AG09319 (cell line): ENCODE results near the gene CEP126.

Source experiments
- DNase-seq: peaks from one replicate; pipeline ENCODE4 v3.0.0-alpha.2; 2010; ENCODE audit warnings: low read depth; ENCODE audit errors: extremely low read depth
- CTCF ChIP-seq: IDR thresholded peaks from 2 replicates; pipeline ENCODE4 v1.5.1; 2011; ENCODE audit warnings: low read depth, mild to moderate bottlenecking, inconsistent platforms, low read length, moderate library complexity

The CEP126 gene

DNA sequence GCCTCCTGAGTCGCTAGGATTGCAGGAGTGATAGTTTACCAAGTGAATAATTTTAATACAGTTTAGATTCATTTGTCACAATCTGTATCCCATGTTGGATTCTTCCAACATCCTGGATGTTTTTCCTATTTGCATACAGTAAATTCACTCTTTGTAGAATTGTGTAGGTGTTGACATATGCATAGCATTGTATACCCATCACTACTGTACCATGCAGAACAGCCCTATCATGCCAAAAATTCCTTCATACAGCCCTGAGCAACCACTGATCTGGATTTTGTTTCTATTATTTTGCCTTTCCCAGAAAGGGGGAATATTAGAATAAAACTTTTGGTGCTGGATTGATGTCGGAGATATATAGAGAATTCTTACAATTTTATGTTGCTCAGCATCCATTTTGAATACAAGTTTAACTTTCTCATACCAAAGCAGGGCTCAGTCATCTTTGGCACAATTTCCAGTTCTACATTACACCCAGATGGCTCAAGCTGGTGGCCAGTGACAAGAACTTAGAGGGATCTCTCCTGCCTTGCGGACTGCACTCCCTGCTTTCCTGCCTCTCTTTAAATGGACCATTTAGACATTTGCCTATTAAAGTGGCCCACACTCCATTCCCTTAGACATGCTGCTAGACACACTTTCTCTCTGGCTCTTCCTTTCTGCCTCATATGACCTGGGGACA lies 87.0 kb downstream of the CEP126 start:
- TF ChIP-seq CTCF, result no peak
- DNase-seq, result no peak

DNA sequence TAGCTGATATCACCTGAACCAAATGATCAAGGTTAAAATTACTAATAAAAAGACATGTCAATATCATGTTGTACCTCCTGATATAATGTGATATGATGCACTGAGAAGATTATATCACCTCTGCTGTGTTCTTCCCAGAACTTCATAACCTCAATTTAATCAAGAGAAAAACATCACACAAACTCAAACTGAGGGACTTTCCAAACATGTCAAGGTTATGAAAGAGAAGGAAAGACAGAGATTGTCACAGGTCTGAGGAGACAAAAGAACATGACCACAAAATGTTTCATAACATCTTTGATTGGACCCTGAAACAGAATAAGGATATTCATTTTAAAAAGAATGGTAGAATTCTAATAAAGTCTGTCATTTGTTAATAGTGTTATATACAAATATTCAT lies 89.4 kb downstream of the CEP126 start:
- TF ChIP-seq CTCF, result no peak
- DNase-seq, result no peak

DNA sequence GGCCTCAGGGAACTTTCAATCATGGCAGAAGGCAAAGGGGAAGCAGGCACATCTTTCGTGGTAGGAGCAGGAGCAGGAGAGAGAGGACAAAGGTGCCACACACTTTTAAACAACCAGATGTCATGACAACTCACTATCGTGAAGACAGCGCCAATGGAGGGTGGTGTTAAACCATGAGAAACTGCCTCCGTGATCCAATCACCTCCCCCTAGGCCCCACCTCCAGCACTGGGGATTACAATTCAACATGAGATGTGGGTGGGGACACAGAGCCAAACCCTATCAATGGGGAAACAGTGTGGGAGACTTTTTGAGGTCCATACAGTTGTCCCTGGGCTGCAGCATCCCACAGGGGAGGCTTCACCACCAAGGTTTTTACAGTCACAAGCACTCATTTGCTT lies 90.5 kb downstream of the CEP126 start:
- TF ChIP-seq CTCF, result no peak

DNA sequence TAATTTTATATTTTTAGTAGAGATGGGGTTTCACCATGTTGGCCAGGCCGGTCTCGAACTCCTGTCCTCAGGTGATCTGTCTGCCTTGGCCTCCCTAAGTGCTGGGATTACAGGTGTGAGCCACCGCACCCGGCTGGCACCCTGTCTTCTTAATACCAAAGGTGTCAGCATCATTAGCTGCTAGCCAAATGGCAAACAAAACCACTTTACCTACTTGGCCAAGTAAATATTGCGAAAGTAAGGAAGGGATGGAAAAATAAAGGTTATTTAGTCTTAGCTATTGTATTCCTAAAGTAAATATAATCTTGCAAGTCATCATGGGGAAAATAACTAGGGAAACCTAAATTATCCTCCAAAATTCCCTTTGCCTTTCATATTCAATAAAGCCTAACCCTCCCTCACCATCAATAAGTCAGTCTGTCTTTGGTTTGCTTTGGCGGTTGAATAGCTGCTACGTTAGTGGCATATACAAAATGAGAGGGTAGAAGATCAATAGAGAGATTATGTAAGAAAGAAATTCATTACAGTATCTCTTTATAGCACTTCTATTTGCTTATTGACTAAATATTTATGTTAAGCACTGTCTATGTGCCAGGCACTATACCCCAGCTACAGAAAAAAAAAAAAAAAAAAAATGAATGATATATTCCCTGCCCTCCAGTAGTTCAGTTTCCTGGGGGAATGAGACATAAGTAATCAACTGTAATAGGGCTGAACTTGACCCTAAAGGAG lies 92.2 kb downstream of the CEP126 start:
- TF ChIP-seq CTCF, result no peak

More for the DNA sequence above, 90.5 kb downstream of the CEP126 start:
- DNase-seq, result no peak

DNA sequence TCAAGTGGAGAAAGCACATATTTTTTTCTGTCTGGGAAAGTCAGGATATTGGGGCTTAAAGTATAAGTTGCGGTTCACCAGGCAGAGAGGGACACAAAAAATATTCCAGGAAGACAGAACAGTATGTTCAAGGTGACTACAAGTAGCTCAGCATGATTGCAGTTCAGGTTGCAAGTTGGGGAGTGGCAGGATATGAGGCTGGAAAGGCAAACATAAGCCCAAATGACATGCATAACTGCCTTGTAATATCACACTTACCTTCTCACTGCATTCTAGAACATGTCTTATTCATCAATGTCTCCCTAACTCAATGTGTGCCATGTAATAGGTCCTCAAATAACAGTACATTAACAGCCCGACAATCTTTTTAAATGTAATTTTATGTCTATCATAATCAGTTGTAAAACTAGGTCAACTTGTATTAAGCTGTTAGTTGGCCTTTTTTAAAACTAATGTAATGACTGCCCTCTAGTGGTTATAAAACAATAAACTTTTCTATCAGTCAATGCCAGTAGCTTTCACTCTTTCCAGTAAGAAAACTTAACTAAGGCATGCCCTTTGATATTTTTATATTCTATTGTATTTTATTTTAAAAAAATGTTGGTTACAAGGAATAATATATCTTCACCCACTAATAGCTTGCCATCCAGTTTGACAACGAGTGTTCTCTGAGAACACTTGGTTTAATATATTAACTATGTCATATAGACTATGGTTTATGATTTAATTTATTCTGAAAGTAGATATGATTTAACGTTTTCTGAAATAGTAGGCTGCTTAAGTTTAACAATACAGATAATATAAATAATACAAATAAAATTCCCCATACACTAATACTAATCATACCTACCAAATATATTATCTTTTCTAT lies 93.0 kb downstream of the CEP126 start:
- DNase-seq, result peak; percentile 20

More for the DNA sequence above, 92.2 kb downstream of the CEP126 start:
- no peak for DNase-seq

DNA sequence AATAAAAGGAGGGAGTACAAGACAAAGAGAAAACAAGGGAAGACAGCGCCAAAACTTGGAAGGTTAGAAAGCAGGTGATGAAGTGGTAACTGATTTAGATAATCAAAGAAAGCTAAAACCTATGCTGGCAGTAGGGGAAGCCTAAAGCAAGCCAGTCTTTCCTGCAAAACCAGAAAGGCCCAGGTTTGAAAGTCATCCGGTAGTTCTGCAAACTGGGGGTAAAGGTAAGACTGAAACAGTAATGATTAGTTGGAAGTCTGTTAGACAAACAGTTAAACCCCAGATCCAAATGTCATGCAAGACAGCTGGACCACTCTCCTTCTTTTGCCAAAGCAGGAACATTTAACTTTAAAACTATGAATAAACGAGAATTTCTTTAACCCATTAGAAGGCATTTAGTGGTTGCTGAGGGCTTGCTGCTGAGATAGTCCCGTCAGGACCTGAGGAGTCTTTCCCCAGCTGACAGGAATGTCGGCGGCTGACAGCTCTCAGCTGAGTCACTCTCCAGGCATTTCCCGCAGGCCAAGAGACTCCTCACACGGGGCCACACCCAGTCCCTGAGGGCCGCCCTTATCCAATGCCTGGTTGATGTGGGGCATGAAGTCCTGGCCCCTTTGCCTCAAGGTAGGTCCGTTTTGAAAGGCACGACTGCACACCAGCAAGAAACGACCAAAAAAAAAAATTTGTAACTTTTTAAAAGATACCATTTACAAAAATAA lies 96.1 kb downstream of the CEP126 start:
- peak; percentile 38 for DNase-seq

More for the DNA sequence above, 93.0 kb downstream of the CEP126 start:
- TF ChIP-seq CTCF, result peak; percentile 33

More for the DNA sequence above, 96.1 kb downstream of the CEP126 start:
- no peak for TF ChIP-seq CTCF
